ENCODE measurements around the gene RABAC1.
A peak's percentile ranks its signal among the peaks of the same experiment; 100 is the strongest.
"Not testable (repeated sequence)": the region's sequence is repeated elsewhere in the genome, so short reads cannot be mapped to it uniquely, and the experiment has no call there.

RABAC1 gene

GRCh38 chr19:41945135-41945766, 13.9 kb downstream of the RABAC1 start:
- DNase-seq (ENCODE audit: low read depth): peak; percentile 69

- DNase-seq (ENCODE audit: low read depth): no peak
These were observed 14.8 kb downstream of the RABAC1 start for GRCh38 chr19:41944336-41944735.

GRCh38 chr19:41941410-41942202, 17.5 kb downstream of the RABAC1 start:
- DNase-seq (ENCODE audit: low read depth): no peak

GRCh38 chr19:41940731-41941409, 18.3 kb downstream of the RABAC1 start:
- DNase-seq (ENCODE audit: low read depth): no peak

GRCh38 chr19:41939861-41940730, 19.0 kb downstream of the RABAC1 start:
- DNase-seq (ENCODE audit: low read depth): peak; percentile 39

GRCh38 chr19:41939209-41939608, 19.9 kb downstream of the RABAC1 start:
- not testable (repeated sequence) for DNase-seq (ENCODE audit: low read depth)

GRCh38 chr19:41937525-41938468, 21.3 kb downstream of the RABAC1 start:
- DNase-seq (ENCODE audit: low read depth): no peak

- DNase-seq (ENCODE audit: low read depth): no peak
These were observed 22.2 kb downstream of the RABAC1 start for GRCh38 chr19:41936961-41937360.

GRCh38 chr19:41936416-41936850, 22.7 kb downstream of the RABAC1 start:
- DNase-seq (ENCODE audit: low read depth): no peak

GRCh38 chr19:41935760-41936415, 23.2 kb downstream of the RABAC1 start:
- DNase-seq (ENCODE audit: low read depth): no peak

- peak; percentile 71 for DNase-seq (ENCODE audit: low read depth)
These were observed 24.2 kb downstream of the RABAC1 start for GRCh38 chr19:41934849-41935374.

GRCh38 chr19:41933693-41934426, 25.3 kb downstream of the RABAC1 start:
- no peak for DNase-seq (ENCODE audit: low read depth)

- no peak for DNase-seq (ENCODE audit: low read depth)
These were observed 26.3 kb downstream of the RABAC1 start for GRCh38 chr19:41932720-41933332.

- DNase-seq (ENCODE audit: low read depth): no peak
These were observed 26.8 kb downstream of the RABAC1 start for GRCh38 chr19:41932259-41932719.

GRCh38 chr19:41930926-41931592, 28.1 kb downstream of the RABAC1 start:
- no peak for DNase-seq (ENCODE audit: low read depth)

- DNase-seq (ENCODE audit: low read depth): no peak
These were observed 28.8 kb downstream of the RABAC1 start for GRCh38 chr19:41930322-41930722.

- no peak for DNase-seq (ENCODE audit: low read depth)
These were observed 29.5 kb downstream of the RABAC1 start for GRCh38 chr19:41929536-41930071.
